IPS-15b (cell line): ENCODE measurements around the gene AIPL1.

Source experiments
- H3K27me3 ChIP-seq: one replicate; pipeline ENCODE4 v1.6.1; 2013; ENCODE audit warnings: low read length; ENCODE audit not compliant: control insufficient read depth, insufficient read depth
- H3K36me3 ChIP-seq: one replicate; pipeline ENCODE4 v1.6.1; 2013; ENCODE audit warnings: low read length; ENCODE audit not compliant: control insufficient read depth, insufficient read depth
- H3K4me1 ChIP-seq: one replicate; pipeline ENCODE4 v1.6.1; 2013; ENCODE audit warnings: mild to moderate bottlenecking, low read length; ENCODE audit not compliant: control insufficient read depth, insufficient read depth
- H3K4me3 ChIP-seq: one replicate; pipeline ENCODE4 v1.5.1; 2013; ENCODE audit warnings: low read depth, low read length
- H3K9ac ChIP-seq: one replicate; pipeline ENCODE4 v1.6.1; 2013; ENCODE audit warnings: low read depth, mild to moderate bottlenecking, low read length
- H3K9me3 ChIP-seq: one replicate; pipeline ENCODE4 v1.6.1; 2013; ENCODE audit warnings: mild to moderate bottlenecking, low read length; ENCODE audit not compliant: control insufficient read depth, insufficient read depth

AIPL1 gene

DNA sequence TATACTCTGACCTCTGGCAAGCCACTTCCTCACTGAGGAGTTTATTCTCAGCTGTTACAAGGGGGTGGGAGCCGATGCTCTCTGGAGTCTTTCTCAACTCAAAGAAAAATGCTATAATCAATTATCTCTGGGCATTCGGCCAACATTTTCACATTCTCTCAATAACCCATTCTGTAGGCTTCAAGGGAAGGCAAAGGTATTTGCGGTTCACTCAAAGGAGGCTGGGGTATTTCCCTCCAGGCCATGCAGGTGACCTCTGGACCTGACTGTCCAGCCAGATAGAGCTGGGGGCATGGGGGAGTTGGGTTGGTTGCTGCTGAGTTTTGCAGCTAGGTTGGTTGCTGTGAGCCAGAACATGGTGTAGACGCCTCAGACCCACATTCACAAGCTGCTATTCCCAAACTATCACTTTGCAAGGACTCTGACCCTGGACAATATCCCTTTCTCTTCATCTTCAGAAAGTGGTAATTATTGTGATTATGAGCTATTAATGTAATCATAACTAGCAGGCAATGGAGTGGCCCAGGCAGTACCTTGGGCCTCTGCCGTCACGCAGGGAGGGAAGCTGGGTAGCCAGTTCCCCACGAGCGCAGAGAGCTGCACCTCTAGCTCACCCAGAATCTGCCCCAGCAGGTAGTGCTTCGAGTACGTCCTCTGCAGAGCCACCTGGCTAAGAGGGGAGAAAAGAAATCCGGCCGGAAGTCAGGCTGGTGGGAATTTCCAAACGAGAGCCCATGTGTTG lies 42.1 kb downstream of the AIPL1 start:
- no peak overlapping the region for H3K9ac ChIP-seq
- no peaks in the 10 kb centered on the region for H3K36me3 ChIP-seq
- no peak overlapping the region for H3K4me3 ChIP-seq
- no peaks in the 10 kb centered on the region for H3K27me3 ChIP-seq
- peaks cover 19% of the 10 kb centered on the region for H3K4me1 ChIP-seq
- H3K9me3 ChIP-seq = no peaks in the 10 kb centered on the region

DNA sequence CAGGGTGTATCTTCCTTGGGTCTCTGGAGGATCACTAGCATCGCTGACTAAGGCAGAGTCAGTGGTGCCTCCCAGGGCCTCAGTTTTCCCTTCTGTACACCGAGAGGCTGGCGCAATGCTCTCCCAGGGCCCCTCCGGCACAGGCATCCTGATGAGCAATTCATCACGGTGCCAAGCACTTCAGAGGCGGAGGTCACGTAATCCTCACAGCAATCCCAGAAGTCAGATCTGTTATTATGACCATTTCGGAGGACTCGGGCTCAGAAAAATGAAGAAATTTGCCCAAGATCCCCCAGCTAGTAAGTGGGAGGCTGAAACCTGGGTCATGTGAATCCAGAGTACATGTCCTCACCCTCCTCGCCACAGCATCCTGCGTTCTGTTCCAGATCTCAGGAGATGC lies 46.5 kb downstream of the AIPL1 start:
- Histone ChIP-seq H3K9me3 (no peaks in the 10 kb centered on the region), H3K4me1 (peaks cover 3% of the 10 kb centered on the region), H3K36me3 (no peaks in the 10 kb centered on the region), H3K27me3 (no peaks in the 10 kb centered on the region), H3K9ac (no peak overlapping the region), H3K4me3 (no peak overlapping the region)

DNA sequence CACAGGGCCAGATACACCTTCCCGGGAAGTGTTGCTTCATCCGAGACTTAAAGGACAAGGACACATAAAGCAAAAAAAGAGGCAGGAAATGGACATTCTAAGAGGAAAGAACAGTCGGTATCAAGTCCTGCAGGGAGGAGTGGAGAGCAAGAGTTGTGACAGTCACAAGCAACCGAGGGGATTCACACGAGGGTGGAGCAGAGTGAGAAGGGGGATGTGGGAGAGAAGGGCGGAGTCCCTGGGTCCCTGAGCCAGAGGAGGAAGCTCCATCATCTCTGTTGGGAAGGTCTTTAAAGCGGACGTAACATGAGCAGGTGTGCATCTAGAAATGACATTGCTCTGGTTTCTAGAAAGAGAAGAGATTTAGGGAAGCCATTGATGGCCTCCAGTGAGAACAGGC lies 47.1 kb downstream of the AIPL1 start:
- Histone ChIP-seq H3K4me3 (no peak overlapping the region), H3K9me3 (no peaks in the 10 kb centered on the region), H3K27me3 (no peaks in the 10 kb centered on the region), H3K4me1 (no peaks in the 10 kb centered on the region), H3K36me3 (no peaks in the 10 kb centered on the region), H3K9ac (no peak overlapping the region)

DNA sequence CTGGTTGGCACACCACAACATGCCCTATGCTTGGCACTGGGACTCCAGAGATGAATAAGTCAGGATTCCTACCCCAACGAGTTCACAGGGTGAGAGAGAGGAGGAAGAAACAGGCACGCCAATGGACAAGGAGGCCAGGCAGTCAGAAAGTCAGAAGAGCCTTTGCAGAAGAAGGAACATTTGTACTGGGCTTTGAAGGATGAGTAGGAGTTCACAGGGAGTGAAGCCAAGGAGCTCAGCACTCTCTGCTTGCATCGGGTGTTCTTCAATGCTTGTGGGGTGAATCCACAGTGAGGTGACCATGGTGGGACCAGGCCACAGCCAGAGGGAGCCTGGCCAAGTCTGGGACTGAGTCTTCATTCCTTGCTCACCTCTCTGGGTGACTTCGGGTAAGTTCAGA lies 47.5 kb downstream of the AIPL1 start:
- Histone ChIP-seq H3K4me3 (no peak overlapping the region), H3K36me3 (no peaks in the 10 kb centered on the region), H3K4me1 (no peaks in the 10 kb centered on the region), H3K27me3 (no peaks in the 10 kb centered on the region), H3K9ac (no peak overlapping the region), H3K9me3 (no peaks in the 10 kb centered on the region)

DNA sequence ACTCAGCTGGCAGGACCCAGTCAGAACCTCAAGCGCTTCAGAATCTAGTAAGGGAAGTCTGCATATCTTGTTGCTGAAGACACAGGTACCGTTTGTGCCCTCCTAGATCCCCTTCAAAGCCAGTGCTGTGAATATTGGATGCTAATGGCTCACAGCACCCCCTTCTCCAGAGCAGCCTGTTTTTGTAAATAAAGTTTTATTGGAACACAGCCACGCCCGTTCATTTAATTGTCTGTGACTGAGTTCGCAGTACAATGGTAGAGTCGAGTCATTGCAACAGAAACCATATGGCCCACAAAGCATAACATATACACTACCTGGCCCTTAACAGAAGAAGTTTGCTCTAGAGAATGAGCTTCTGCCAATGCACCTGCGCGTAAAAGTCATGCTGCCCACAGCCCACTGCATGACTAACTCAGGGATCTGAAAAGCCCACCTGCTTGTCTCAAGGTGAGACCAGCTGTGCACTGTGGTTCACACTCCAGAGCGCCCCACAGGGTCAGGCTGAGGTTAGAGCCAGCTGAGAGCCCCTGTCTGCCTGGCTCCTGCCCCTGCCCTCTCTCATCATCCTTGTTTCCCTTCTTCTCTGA lies 48.8 kb downstream of the AIPL1 start:
- Histone ChIP-seq H3K9me3 (no peaks in the 10 kb centered on the region), H3K27me3 (no peaks in the 10 kb centered on the region), H3K9ac (no peak overlapping the region), H3K4me1 (no peaks in the 10 kb centered on the region), H3K36me3 (no peaks in the 10 kb centered on the region), H3K4me3 (no peak overlapping the region)

DNA sequence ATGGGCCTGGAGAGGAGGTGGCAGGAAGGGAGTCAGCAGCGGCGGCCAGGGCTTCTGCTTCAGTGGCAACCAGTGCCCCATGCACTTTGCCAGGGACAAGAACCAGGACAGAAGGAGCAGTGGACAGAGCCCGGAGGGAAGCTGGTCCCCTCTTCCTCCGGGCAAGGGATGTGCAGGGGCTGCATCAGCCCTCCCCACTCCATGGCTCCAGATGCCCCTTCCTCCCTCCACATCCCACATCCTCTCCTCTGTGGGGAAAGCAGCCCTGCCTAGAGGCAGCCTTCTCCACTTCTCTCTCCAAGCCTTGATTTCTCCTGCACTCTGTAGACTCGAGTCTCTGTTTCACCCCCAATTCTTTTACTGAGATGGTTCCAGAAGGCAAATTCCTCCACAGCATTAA lies 50.4 kb downstream of the AIPL1 start:
- H3K4me1 ChIP-seq = no peaks in the 10 kb centered on the region
- H3K4me3 ChIP-seq = no peak overlapping the region
- H3K27me3 ChIP-seq = no peaks in the 10 kb centered on the region
- H3K9ac ChIP-seq = no peak overlapping the region
- no peaks in the 10 kb centered on the region for H3K36me3 ChIP-seq
- no peaks in the 10 kb centered on the region for H3K9me3 ChIP-seq

DNA sequence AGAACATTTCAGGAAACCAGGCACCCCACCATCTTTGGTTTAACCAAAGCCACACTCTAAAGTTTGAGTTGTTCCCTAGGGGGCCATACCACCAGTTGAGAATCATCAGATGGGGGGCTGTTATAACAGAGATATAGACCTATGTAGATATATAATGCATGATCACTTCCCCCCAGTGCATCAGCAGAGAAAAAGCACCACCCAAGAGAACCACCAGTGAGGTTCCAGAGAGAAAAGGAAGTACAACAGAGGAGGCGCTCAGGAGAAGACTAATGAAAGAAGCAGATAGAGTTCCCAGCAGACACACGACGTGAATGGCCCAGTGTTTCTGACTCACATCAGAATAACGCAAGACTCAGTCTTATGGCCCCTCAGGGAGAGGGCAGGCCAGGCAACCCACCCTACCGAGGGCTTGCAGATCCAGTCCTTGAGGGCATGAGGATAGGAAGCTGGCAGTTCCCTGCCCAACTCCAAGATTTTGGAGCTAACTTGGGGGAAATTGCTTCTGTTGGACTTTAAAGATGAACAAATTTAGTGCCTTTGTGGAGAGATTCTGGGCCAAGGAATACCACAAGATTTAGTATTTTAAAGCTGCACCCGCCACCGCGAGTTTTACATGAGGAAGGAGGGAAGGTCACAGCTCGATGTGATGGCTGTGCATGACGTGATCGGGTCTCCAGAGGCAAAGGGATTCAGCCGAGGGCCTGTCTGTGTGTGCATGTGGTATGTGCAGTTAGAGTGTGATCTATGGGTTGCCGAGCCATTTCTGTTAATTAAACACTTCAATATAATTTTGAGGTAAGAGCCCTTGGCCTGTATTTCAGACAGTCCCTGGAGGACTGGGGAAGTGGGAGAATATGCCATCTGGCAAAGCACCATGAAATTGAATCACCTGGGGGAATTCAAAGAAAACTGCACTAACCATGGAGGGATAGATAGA lies 53.1 kb downstream of the AIPL1 start:
- Histone ChIP-seq H3K36me3 (no peaks in the 10 kb centered on the region), H3K4me3 (no peak overlapping the region), H3K27me3 (no peaks in the 10 kb centered on the region), H3K9ac (no peak overlapping the region), H3K4me1 (peaks cover 4% of the 10 kb centered on the region), H3K9me3 (no peaks in the 10 kb centered on the region)

DNA sequence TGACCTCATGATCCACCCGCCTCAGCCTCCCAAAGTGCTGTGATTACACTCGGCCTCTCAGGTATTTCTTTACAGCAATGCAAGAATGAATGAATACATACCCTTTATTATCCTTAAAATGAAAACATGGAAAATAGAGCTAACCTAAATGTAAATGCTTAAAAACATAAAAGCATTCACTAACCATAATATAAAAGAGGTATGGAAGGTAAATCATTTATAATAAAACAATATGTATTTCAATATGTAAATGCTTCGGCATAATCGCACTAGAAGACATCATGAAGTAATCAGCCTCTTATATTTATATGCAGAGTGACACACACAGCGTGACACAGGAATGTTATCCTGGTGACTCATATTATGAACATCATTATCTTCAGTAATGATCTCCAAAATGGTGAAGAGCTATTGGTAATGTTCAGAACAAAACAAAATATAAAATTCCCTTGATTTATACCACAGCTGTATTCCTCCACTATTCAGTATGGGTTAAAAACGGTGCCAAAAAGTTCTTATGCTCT lies 53.9 kb downstream of the AIPL1 start:
- Histone ChIP-seq H3K36me3 (no peaks in the 10 kb centered on the region), H3K4me3 (no peak overlapping the region), H3K27me3 (no peaks in the 10 kb centered on the region), H3K9ac (no peak overlapping the region), H3K9me3 (no peaks in the 10 kb centered on the region), H3K4me1 (peaks cover 4% of the 10 kb centered on the region)

DNA sequence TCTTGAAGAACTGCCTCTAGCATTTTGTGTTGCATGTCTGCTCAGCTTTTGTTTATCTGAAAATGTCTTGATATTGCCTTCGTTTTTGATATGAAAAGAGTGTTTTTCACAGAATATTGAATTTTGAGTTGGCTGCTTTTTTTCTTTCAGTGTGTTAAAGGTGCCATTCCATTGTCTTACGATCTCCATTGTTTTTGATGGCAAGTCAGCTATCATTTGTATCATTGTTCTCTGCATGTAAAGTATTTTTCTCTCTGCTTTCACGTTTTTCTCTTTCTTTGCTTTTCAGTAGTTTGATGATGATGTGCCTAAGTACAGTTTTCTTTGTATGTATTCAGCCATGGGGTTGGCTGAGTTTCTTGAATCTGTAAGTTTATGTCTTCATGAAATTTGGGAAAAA lies 57.0 kb downstream of the AIPL1 start:
- Histone ChIP-seq H3K9me3 (no peaks in the 10 kb centered on the region), H3K9ac (no peak overlapping the region), H3K4me1 (peaks cover 4% of the 10 kb centered on the region), H3K36me3 (no peaks in the 10 kb centered on the region), H3K4me3 (no peak overlapping the region), H3K27me3 (no peaks in the 10 kb centered on the region)

DNA sequence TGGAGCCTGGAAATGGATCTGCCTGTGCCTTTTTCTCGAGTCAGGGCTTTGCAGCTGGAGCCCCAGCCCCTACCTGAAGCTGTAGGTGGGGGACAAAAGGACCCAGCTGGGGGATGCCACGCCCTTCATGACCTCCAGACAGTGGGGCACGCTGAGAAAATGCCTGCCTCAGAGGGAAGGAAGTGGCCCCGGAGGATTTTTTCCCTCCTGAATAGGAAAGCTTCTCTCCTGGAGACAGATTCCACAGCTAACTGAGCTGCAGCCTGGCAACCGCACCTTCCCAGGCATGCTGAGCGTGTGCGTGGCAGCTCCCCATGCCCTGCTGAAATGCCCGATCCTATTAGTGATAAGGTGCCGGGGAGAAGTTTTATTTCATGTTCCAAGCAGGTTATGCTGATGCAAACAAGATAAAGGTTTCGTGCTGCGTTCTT lies 58.0 kb downstream of the AIPL1 start:
- H3K9ac ChIP-seq = no peak overlapping the region
- H3K4me3 ChIP-seq = no peak overlapping the region
- peaks cover 4% of the 10 kb centered on the region for H3K4me1 ChIP-seq
- no peaks in the 10 kb centered on the region for H3K27me3 ChIP-seq
- no peaks in the 10 kb centered on the region for H3K9me3 ChIP-seq
- H3K36me3 ChIP-seq = no peaks in the 10 kb centered on the region

DNA sequence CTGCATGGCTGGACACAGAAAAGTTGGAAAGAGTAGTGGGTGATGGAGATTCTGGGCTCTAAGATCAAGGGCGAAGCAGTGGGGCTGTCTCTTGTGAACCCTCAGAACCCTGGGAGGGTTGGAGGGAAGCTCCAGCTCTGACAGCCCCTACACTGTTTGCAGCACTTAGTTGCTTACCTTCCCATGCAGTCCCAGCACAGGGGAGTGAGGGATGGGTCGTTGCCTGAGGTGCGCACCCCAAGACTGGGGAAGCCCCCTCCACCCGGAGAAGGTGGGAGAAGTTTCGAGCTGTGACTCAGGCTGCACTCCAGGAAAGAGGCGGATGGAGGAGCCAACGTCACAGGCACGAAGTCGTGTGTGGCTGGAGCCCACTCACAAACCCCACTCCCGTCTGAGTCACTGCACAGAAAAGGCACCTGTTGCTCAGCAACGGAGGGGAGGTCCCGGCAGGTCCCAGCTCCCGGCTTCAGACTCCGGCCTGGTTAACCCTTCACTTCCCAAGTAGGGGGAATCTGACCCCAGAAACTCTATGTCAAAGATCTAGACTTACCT lies 60.1 kb downstream of the AIPL1 start:
- no peaks in the 10 kb centered on the region for H3K36me3 ChIP-seq
- no peak overlapping the region for H3K9ac ChIP-seq
- peaks cover 4% of the 10 kb centered on the region for H3K4me1 ChIP-seq
- no peaks in the 10 kb centered on the region for H3K9me3 ChIP-seq
- no peaks in the 10 kb centered on the region for H3K27me3 ChIP-seq
- peak overlapping the region; percentile 30 for H3K4me3 ChIP-seq
